Measurements from ENCODE around the gene FUCA1. TPM values are rescaled to one million over a fixed set of nuclear protein-coding genes. Genes with fewer than 3 reads are reported as not detected.
"Not testable (repeated sequence)": the region's sequence is repeated elsewhere in the genome, so short reads cannot be mapped to it uniquely, and the experiment has no call there.

FUCA1 gene
- total and polyA plus RNA-seq, 5 donors from 2014 or later, result 5.3 to 22.6 (median 16.8) TPM

DNA sequence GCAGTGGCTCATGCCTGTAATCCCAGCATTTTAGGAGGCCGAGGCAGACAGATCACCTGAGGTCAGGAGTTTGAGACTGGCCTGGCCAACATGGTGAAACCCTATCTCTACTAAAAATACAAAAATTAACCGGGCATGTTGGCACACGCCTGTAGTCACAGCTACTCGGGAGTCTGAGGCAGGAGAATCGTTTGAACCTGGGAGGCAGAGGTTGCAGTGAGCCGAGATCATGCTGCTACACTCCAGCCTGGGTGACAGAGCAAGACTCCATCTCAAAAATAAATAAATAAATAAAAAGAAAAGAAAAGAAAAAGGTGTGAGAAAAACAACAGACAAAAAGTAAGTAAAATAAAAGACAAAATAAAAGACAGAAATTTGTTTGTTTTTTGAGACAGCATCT is 33.9 kb downstream of the FUCA1 start:
- not testable (repeated sequence) for DNase-seq; H3K27ac Mint-ChIP-seq; H3K27me3 Mint-ChIP-seq; H3K36me3 ChIP-seq (ENCODE audit: control insufficient read depth, insufficient read depth, low read length); H3K9me3 ChIP-seq (ENCODE audit: control insufficient read depth in 2 of 2, low read length in 2 of 2); H3K4me3 Mint-ChIP-seq; H3K36me3 Mint-ChIP-seq; H3K27me3 ChIP-seq (ENCODE audit: control insufficient read depth, insufficient read depth, low read length); H3K4me3 ChIP-seq (ENCODE audit: low read depth, low read length); H3K9me3 Mint-ChIP-seq; H3K27ac ChIP-seq (ENCODE audit: insufficient read depth, low read length, poor library complexity, severe bottlenecking); ATAC-seq (ENCODE audit: low read depth in 2 of 2)
- H3K4me1 ChIP-seq (ENCODE audit: control insufficient read depth, insufficient read depth, low read length, poor library complexity, severe bottlenecking), result peaks cover 11% of the 10 kb centered on the region
- H3K4me1 Mint-ChIP-seq, result peaks cover 4 to 12% (median 6%) of the 10 kb centered on the region in 4 donors

DNA sequence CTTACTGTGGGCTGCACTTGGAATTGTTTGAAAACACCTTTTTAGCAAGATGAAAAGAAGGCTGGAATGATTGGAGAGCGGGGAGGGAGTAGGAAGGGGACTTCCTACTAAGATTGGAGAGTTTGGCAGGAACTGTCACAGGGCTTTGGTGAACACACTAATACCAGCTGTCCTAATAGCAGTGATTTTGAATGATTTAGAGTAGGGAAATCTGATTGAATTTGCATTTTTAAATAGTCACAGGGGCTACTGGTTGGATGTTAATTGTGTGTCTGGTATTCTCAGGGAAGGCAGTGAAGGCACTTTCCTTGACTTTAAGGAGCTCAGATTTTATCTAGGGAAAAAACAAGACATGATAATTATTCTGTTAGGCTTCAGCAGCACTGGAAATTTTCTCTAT is 40.4 kb downstream of the FUCA1 start:
- Histone ChIP-seq H3K4me1 (ENCODE audit: control insufficient read depth, insufficient read depth, low read length, poor library complexity, severe bottlenecking) (peaks cover 8% of the 10 kb centered on the region), H3K27ac (ENCODE audit: insufficient read depth, low read length, poor library complexity, severe bottlenecking) (no peak overlapping the region), H3K4me3 (ENCODE audit: low read depth, low read length) (no peak overlapping the region), H3K36me3 (ENCODE audit: control insufficient read depth, insufficient read depth, low read length) (no peaks in the 10 kb centered on the region), H3K9me3 (ENCODE audit: control insufficient read depth in 2 of 2, low read length in 2 of 2) (no peaks in the 10 kb centered on the region), H3K27me3 (ENCODE audit: control insufficient read depth, insufficient read depth, low read length) (no peaks in the 10 kb centered on the region)
- Mint-ChIP-seq H3K9me3 (no peaks in the 10 kb centered on the region), H3K36me3 (no peaks in the 10 kb centered on the region), H3K27me3 (peaks cover 5% of the 10 kb centered on the region), H3K4me3 (peak overlapping the region in 1 of 4 donors; percentile 16), H3K4me1 (peaks cover 9 to 30% (median 22%) of the 10 kb centered on the region in 4 donors), H3K27ac (no peak overlapping the region)
- ATAC-seq (ENCODE audit: low read depth in 2 of 2), result no peak
- DNase-seq, result no peak

DNA sequence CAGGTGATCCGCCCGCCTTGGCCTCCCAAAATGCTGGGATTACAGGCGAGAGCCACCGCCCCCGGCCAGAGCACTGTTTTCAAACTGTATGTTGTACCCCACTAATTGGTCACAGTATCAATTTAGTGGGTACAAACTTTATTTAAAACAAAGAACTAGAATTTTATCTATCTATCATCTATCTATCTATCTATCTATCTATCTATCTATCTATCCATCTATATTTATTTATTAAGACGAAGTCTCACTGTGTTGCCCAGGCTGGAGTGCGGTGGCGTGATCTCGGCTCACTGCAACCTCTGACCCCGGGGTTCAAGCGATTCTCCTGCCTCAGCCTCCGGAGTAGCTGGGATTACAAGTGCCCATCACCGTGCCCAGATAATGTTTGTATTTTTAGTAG is 41.5 kb downstream of the FUCA1 start:
- not testable (repeated sequence) for H3K9me3 Mint-ChIP-seq; ATAC-seq (ENCODE audit: low read depth in 2 of 2); H3K27me3 Mint-ChIP-seq; DNase-seq; H3K36me3 Mint-ChIP-seq; H3K9me3 ChIP-seq (ENCODE audit: control insufficient read depth in 2 of 2, low read length in 2 of 2); H3K4me1 ChIP-seq (ENCODE audit: control insufficient read depth, insufficient read depth, low read length, poor library complexity, severe bottlenecking); H3K4me3 ChIP-seq (ENCODE audit: low read depth, low read length); H3K36me3 ChIP-seq (ENCODE audit: control insufficient read depth, insufficient read depth, low read length); H3K27ac ChIP-seq (ENCODE audit: insufficient read depth, low read length, poor library complexity, severe bottlenecking); H3K27me3 ChIP-seq (ENCODE audit: control insufficient read depth, insufficient read depth, low read length)
- Mint-ChIP-seq H3K27ac (peak overlapping the region in 2 of 3 donors; percentile 56 to 97), H3K4me3 (peak overlapping the region; percentile 89 to 100 (median 94)), H3K4me1 (peaks cover 9 to 37% (median 29%) of the 10 kb centered on the region in 4 donors)

DNA sequence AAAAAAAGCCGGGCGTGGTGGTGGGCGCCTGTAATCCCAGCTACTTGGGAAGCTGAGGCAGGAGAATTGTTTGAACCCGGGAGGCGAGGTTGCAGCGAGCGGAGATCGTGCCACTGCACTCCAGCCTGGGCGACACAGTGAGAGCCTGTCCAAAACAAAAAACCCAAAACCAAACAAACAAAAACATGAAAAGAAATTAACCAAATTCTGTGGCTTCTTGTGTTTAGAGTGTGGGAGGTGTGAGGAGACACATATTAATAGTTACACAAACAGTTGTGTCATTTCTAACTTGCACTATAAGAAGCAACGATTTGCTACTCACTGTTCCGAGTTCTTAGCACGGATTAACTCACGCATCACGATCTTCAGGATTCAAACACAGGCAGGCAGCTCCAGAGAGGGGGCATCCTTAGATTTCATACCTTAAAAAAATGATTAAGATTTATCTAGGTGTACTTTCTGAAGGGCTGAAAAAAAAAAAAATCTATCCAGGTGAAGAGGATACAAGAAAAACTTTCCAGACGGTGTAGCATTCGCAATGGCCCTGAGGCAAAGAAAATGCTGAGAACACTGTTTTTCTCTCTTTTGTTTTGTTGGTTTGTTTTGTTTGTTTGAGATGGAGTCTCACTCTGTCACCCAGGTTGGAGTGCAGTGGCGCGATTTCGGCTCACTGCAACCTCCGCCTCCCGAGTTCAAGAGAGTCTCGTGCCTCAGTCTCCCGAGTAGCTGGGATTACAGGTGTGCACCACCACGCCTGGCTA is 42.1 kb downstream of the FUCA1 start:
- H3K27ac ChIP-seq (ENCODE audit: insufficient read depth, low read length, poor library complexity, severe bottlenecking), result peak overlapping the region; percentile 89
- H3K36me3 Mint-ChIP-seq, result no peaks in the 10 kb centered on the region
- peak; percentile 15 to 39 for ATAC-seq (ENCODE audit: low read depth in 2 of 2)
- peaks cover 8% of the 10 kb centered on the region for H3K4me1 ChIP-seq (ENCODE audit: control insufficient read depth, insufficient read depth, low read length, poor library complexity, severe bottlenecking)
- peak overlapping the region; percentile 94 to 100 (median 96) for H3K4me3 Mint-ChIP-seq
- no peaks in the 10 kb centered on the region for H3K36me3 ChIP-seq (ENCODE audit: control insufficient read depth, insufficient read depth, low read length)
- no peaks in the 10 kb centered on the region for H3K9me3 ChIP-seq (ENCODE audit: control insufficient read depth in 2 of 2, low read length in 2 of 2)
- H3K4me1 Mint-ChIP-seq, result peaks cover 9 to 39% (median 29%) of the 10 kb centered on the region in 4 donors
- peak overlapping the region; percentile 97 for H3K27ac Mint-ChIP-seq
- H3K9me3 Mint-ChIP-seq, result no peaks in the 10 kb centered on the region
- no peaks in the 10 kb centered on the region for H3K27me3 ChIP-seq (ENCODE audit: control insufficient read depth, insufficient read depth, low read length)
- H3K4me3 ChIP-seq (ENCODE audit: low read depth, low read length), result peak overlapping the region; percentile 92
- peak in 2 of 3 donors; percentile 25 to 42 for DNase-seq
- H3K27me3 Mint-ChIP-seq, result peaks cover 5% of the 10 kb centered on the region

DNA sequence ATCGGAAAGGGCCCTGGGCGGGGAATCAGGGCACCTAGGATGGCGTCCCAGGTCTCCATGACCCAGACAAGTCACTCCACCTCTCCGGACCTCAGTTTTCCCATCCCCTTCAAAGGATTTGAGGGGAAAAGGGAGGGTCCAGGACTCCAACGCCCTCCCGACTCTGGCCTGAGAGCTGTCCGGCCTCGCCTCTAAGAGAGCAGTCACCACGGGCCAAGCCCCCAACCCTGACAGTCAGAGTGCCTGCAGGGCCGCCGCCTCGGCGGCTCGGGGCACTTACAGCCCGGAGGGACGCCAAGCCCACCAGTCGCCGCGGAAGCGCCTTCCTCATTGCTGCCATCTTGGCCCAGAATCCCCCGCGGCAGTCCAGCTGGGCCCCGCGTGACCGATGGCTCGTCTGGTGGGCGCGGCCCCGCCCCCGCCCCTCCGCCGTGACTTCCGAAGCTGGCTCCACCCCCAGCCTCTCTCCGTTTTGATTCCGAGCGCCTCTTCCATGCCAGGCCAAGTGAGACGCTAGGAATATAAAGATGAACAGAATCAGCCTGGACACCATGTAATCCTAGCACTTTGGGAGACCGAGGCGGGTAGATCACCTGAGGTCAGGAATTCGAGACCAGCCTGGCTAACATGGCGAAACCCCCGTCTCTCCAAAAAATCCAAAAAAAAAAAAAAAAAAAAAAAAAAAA is 42.9 kb downstream of the FUCA1 start, which contains the start of gene HMGCL:
Gene HMGCL (minus strand): TSS at position 354 of the 686 bp plus-strand sequence. CDS start 14 bp downstream, at position 340.
- Mint-ChIP-seq H3K4me1 (peaks cover 9 to 39% (median 31%) of the 10 kb centered on the region in 4 donors), H3K4me3 (peak within 1 kb of the TSS; percentile 94 to 100 (median 96)), H3K27me3 (peaks cover 5% of the 10 kb centered on the region), H3K27ac (peak within 1 kb of the TSS; percentile 97), H3K36me3 (peaks cover 6% of the 10 kb centered on the region), H3K9me3 (no peaks in the 10 kb centered on the region)
- DNase-seq (peak; percentile 83 to 95 (median 85)), ATAC-seq (ENCODE audit: low read depth in 2 of 2) (peak; percentile 96 to 97)
- H3K36me3 ChIP-seq (ENCODE audit: control insufficient read depth, insufficient read depth, low read length), result no peaks in the 10 kb centered on the region
- H3K27ac ChIP-seq (ENCODE audit: insufficient read depth, low read length, poor library complexity, severe bottlenecking), result peak within 1 kb of the TSS; percentile 89
- peaks cover 8% of the 10 kb centered on the region for H3K4me1 ChIP-seq (ENCODE audit: control insufficient read depth, insufficient read depth, low read length, poor library complexity, severe bottlenecking)
- no peaks in the 10 kb centered on the region for H3K27me3 ChIP-seq (ENCODE audit: control insufficient read depth, insufficient read depth, low read length)
- peak within 1 kb of the TSS; percentile 92 for H3K4me3 ChIP-seq (ENCODE audit: low read depth, low read length)
- H3K9me3 ChIP-seq (ENCODE audit: control insufficient read depth in 2 of 2, low read length in 2 of 2), result no peaks in the 10 kb centered on the region

DNA sequence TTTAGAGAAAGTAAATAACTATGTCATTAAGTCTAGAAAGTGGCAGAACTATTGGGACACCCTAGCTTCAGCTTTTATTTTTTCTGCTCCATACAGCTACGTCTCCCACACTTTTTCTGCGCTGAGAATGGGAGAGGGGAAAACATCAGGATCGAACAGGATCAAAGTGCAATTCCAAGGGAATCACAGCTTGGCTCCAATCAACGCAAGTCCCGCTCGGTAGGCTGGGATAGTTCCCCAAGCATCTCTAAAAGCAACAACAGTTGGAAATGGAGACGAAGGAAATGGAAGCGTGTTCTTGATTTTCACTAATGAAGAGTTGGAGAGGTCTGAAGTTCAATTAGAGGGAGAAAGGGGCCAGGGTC is 43.4 kb downstream of the FUCA1 start:
- peaks cover 7% of the 10 kb centered on the region for H3K36me3 Mint-ChIP-seq
- H3K4me3 ChIP-seq (ENCODE audit: low read depth, low read length), result peak overlapping the region; percentile 92
- H3K9me3 Mint-ChIP-seq, result no peaks in the 10 kb centered on the region
- H3K27ac ChIP-seq (ENCODE audit: insufficient read depth, low read length, poor library complexity, severe bottlenecking), result peak overlapping the region; percentile 89
- H3K27ac Mint-ChIP-seq, result peak overlapping the region; percentile 97
- DNase-seq (no peak), ATAC-seq (ENCODE audit: low read depth in 2 of 2) (no peak)
- H3K27me3 Mint-ChIP-seq, result peaks cover 5% of the 10 kb centered on the region
- no peaks in the 10 kb centered on the region for H3K36me3 ChIP-seq (ENCODE audit: control insufficient read depth, insufficient read depth, low read length)
- no peaks in the 10 kb centered on the region for H3K27me3 ChIP-seq (ENCODE audit: control insufficient read depth, insufficient read depth, low read length)
- peaks cover 8% of the 10 kb centered on the region for H3K4me1 ChIP-seq (ENCODE audit: control insufficient read depth, insufficient read depth, low read length, poor library complexity, severe bottlenecking)
- peaks cover 9 to 39% (median 32%) of the 10 kb centered on the region in 4 donors for H3K4me1 Mint-ChIP-seq
- peak overlapping the region; percentile 94 to 100 (median 96) for H3K4me3 Mint-ChIP-seq
- no peaks in the 10 kb centered on the region for H3K9me3 ChIP-seq (ENCODE audit: control insufficient read depth in 2 of 2, low read length in 2 of 2)

DNA sequence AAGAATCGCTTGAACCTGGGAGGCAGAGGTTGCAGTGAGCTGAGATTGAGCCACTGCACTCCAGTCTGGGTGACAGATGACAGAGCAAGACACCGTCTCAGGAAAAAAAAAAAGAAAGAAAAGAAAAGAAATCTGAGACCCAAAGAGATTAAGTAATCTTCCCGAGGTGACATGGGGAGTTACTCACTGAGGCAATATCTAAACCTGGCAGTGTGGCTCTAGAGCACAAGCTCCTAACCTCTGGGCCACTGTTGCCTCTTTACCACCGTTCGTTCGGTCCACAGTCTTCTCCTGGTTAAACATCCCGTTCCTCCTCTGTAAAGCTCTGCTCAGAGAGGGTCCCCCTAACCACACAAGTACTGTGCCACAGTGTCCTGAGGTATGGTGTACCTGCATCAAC is 44.3 kb downstream of the FUCA1 start:
- H3K27me3 ChIP-seq (ENCODE audit: control insufficient read depth, insufficient read depth, low read length), result no peaks in the 10 kb centered on the region
- peaks cover 4% of the 10 kb centered on the region for H3K36me3 ChIP-seq (ENCODE audit: control insufficient read depth, insufficient read depth, low read length)
- H3K9me3 Mint-ChIP-seq, result no peaks in the 10 kb centered on the region
- H3K27me3 Mint-ChIP-seq, result peaks cover 5% of the 10 kb centered on the region
- DNase-seq, result no peak
- H3K36me3 Mint-ChIP-seq, result peaks cover 7% of the 10 kb centered on the region
- peaks cover 9 to 39% (median 32%) of the 10 kb centered on the region in 4 donors for H3K4me1 Mint-ChIP-seq
- no peak overlapping the region for H3K4me3 ChIP-seq (ENCODE audit: low read depth, low read length)
- peaks cover 8% of the 10 kb centered on the region for H3K4me1 ChIP-seq (ENCODE audit: control insufficient read depth, insufficient read depth, low read length, poor library complexity, severe bottlenecking)
- peak overlapping the region; percentile 94 to 100 (median 96) for H3K4me3 Mint-ChIP-seq
- H3K9me3 ChIP-seq (ENCODE audit: control insufficient read depth in 2 of 2, low read length in 2 of 2), result no peaks in the 10 kb centered on the region
- ATAC-seq (ENCODE audit: low read depth in 2 of 2), result no peak
- H3K27ac ChIP-seq (ENCODE audit: insufficient read depth, low read length, poor library complexity, severe bottlenecking), result peak overlapping the region; percentile 41
- H3K27ac Mint-ChIP-seq, result peak overlapping the region; percentile 15 to 97 (median 25)
